Natural killer cell (primary cell): ENCODE measurements around the gene CSTF1. TPM values are rescaled to one million over a fixed set of nuclear protein-coding genes. Genes with fewer than 3 reads are reported as not detected.
A peak's percentile ranks its signal among the peaks of the same experiment; 100 is the strongest.

Source experiments
- ATAC-seq, 3 donors: fragments of 150-1000 bp in 2 of 3; fragments of 200-7000 bp in 1 of 3; cut with Tn5 transposase; 1 replicate in 1 of 3; 2 replicates in 2 of 3; pipeline ENCODE4 v1.10.0; 2021; ENCODE audit warnings: mild to moderate bottlenecking in 2 of 3, moderate library complexity in 2 of 3
- DNase-seq, 2 donors: peaks; one replicate each; pipeline versions ENCODE4 v3.0.0 to v3.0.0-alpha.2; 2013 to 2021; ENCODE audit warnings: mixed read lengths in 1 of 2
- H3K27ac ChIP-seq: one replicate; pipeline ENCODE4 v1.5.1; 2013; ENCODE audit warnings: mild to moderate bottlenecking, low read length
- H3K27me3 ChIP-seq: one replicate; pipeline ENCODE4 v1.6.1; 2013; ENCODE audit warnings: low read length; ENCODE audit not compliant: control insufficient read depth, insufficient read depth
- H3K36me3 ChIP-seq: one replicate; pipeline ENCODE4 v1.6.1; 2013; ENCODE audit warnings: low read length; ENCODE audit not compliant: control insufficient read depth, insufficient read depth
- H3K4me1 ChIP-seq: one replicate; pipeline ENCODE4 v1.6.1; 2013; ENCODE audit warnings: low read length; ENCODE audit not compliant: control insufficient read depth, insufficient read depth
- H3K4me3 ChIP-seq: one replicate; pipeline ENCODE4 v1.5.1; 2013; ENCODE audit warnings: low read length
- H3K9me3 ChIP-seq: one replicate; pipeline ENCODE4 v1.6.1; 2013; ENCODE audit warnings: low read length; ENCODE audit not compliant: control insufficient read depth, insufficient read depth
- H3K27ac Mint-ChIP-seq, 2 donors: one replicate each; pipeline ENCODE4 v1.8.0; 2022; ENCODE audit warnings: mild to moderate bottlenecking in 2 of 2, mixed read lengths in 2 of 2, moderate library complexity in 1 of 2
- H3K27me3 Mint-ChIP-seq, 2 donors: one replicate each; pipeline ENCODE4 v1.8.0; 2022; ENCODE audit warnings: low read depth in 2 of 2, mixed read lengths in 2 of 2
- H3K36me3 Mint-ChIP-seq: one replicate; pipeline ENCODE4 v1.8.0; 2022; ENCODE audit warnings: mixed read lengths
- H3K4me1 Mint-ChIP-seq, 2 donors: one replicate each; pipeline ENCODE4 v1.8.0; 2022; ENCODE audit warnings: mixed read lengths in 2 of 2
- H3K4me3 Mint-ChIP-seq: one replicate; pipeline ENCODE4 v1.8.0; 2022; ENCODE audit warnings: mild to moderate bottlenecking, moderate library complexity, mixed read lengths
- H3K9me3 Mint-ChIP-seq, 2 donors: one replicate each; pipeline ENCODE4 v1.8.0; 2022; ENCODE audit warnings: mixed read lengths in 2 of 2
- CTCF ChIP-seq: fragments of 200-600 bp; IDR thresholded peaks from one replicate; pipeline ENCODE4 v1.8.0; 2022; ENCODE audit warnings: antibody characterized with exemption
- WGBS: methylation state at CpG from one replicate; pipeline ENCODE4 v1.1.7; 2013; ENCODE audit warnings: missing lambda C conversion rate; ENCODE audit not compliant: insufficient coverage; 5-methylcytosine and 5-hydroxymethylcytosine counted together
- intact Hi-C: fragments of 100-400 bp; cut with micrococcal nuclease; formaldehyde crosslinking; loops from one replicate; pipeline ENCODE4 v1.14.2; 2022
- total RNA-seq, 4 donors: library from RNA; stranded (reverse); fragments of 120-200 nt in 1 of 4; gene quantifications; one replicate each; pipeline versions ENCODE4 v1.2.3 to v1.2.4, GENCODE V29; 2013 to 2022

CSTF1 gene
- total RNA-seq, 3 donors from 2014 or later (not counting 1 experiment from before 2014, with no cell fraction given) = 15.8 to 24.3 (median 18.5) TPM

GRCh38 chr20:56381501-56381900 is 10.9 kb upstream of the CSTF1 start:
- Histone ChIP-seq H3K4me3 (no peak overlapping the region), H3K9me3 (no peaks in the 10 kb centered on the region), H3K27me3 (no peaks in the 10 kb centered on the region), H3K36me3 (no peaks in the 10 kb centered on the region), H3K4me1 (no peaks in the 10 kb centered on the region), H3K27ac (no peak overlapping the region)
- intact Hi-C loops = no loop called here
- H3K36me3 Mint-ChIP-seq = no peaks in the 10 kb centered on the region
- no peak for TF ChIP-seq CTCF
- peaks cover under 1% of the 10 kb centered on the region in 2 donors for H3K4me1 Mint-ChIP-seq
- no peaks in the 10 kb centered on the region for H3K27me3 Mint-ChIP-seq
- no peak overlapping the region for H3K27ac Mint-ChIP-seq
- no peaks in the 10 kb centered on the region for H3K9me3 Mint-ChIP-seq
- no peak for DNase-seq
- no peak overlapping the region for H3K4me3 Mint-ChIP-seq
- ATAC-seq = no peak
- WGBS = 100% methylated on average over 1 of the region's 1 CpG

GRCh38 chr20:56382696-56383095 is 9.7 kb upstream of the CSTF1 start:
- 97% methylated on average over 4 of the region's 4 CpGs for WGBS
- no peak for TF ChIP-seq CTCF
- Mint-ChIP-seq H3K4me3 (no peak overlapping the region), H3K4me1 (no peaks in the 10 kb centered on the region), H3K9me3 (no peaks in the 10 kb centered on the region), H3K27ac (no peak overlapping the region), H3K36me3 (no peaks in the 10 kb centered on the region), H3K27me3 (no peaks in the 10 kb centered on the region)
- H3K27me3 ChIP-seq = no peaks in the 10 kb centered on the region
- H3K36me3 ChIP-seq = no peaks in the 10 kb centered on the region
- intact Hi-C loops = no loop called here
- no peaks in the 10 kb centered on the region for H3K4me1 ChIP-seq
- ATAC-seq = no peak
- no peak for DNase-seq
- no peak overlapping the region for H3K27ac ChIP-seq
- H3K4me3 ChIP-seq = no peak overlapping the region
- no peaks in the 10 kb centered on the region for H3K9me3 ChIP-seq

- DNase-seq (no peak), ATAC-seq (peak in 1 of 3 donors; percentile 24)
- 98% methylated on average over 8 of the region's 8 CpGs for WGBS
- H3K9me3 Mint-ChIP-seq = no peaks in the 10 kb centered on the region
- Histone ChIP-seq H3K4me1 (no peaks in the 10 kb centered on the region), H3K27me3 (no peaks in the 10 kb centered on the region), H3K4me3 (no peak overlapping the region), H3K9me3 (no peaks in the 10 kb centered on the region), H3K36me3 (no peaks in the 10 kb centered on the region), H3K27ac (no peak overlapping the region)
- H3K27me3 Mint-ChIP-seq = no peaks in the 10 kb centered on the region
- H3K36me3 Mint-ChIP-seq = no peaks in the 10 kb centered on the region
- no peaks in the 10 kb centered on the region for H3K4me1 Mint-ChIP-seq
- TF ChIP-seq CTCF = no peak
- no peak overlapping the region for H3K27ac Mint-ChIP-seq
- intact Hi-C loops = no loop called here
- H3K4me3 Mint-ChIP-seq = no peak overlapping the region
These were observed 9.1 kb upstream of the CSTF1 start for GRCh38 chr20:56383334-56383733.

- Histone ChIP-seq H3K27me3 (no peaks in the 10 kb centered on the region), H3K27ac (no peak overlapping the region), H3K9me3 (no peaks in the 10 kb centered on the region), H3K36me3 (no peaks in the 10 kb centered on the region), H3K4me1 (no peaks in the 10 kb centered on the region), H3K4me3 (no peak overlapping the region)
- Mint-ChIP-seq H3K4me1 (no peaks in the 10 kb centered on the region), H3K27me3 (no peaks in the 10 kb centered on the region), H3K27ac (no peak overlapping the region), H3K4me3 (no peak overlapping the region), H3K36me3 (no peaks in the 10 kb centered on the region), H3K9me3 (no peaks in the 10 kb centered on the region)
- intact Hi-C loops = no loop called here
- ATAC-seq (no peak), DNase-seq (no peak)
- WGBS = 95% methylated on average over 4 of the region's 4 CpGs
- no peak for TF ChIP-seq CTCF
These were observed 7.3 kb upstream of the CSTF1 start for GRCh38 chr20:56385130-56385529.
